Caki2 (cell line): ENCODE data around the gene GRIP2. TPM values are rescaled to one million over a fixed set of nuclear protein-coding genes. Genes with fewer than 3 reads are reported as not detected.

Experiments
- DNase-seq: peaks from one replicate; pipeline ENCODE4 v3.0.0-alpha.2; 2015; ENCODE audit warnings: low read depth
- in situ Hi-C: cut with HindIII; loops from 2 replicates; pipeline ENCODE4 v1.10.0; 2016; ENCODE audit warnings: low sequenced_read_pairs, low pct_unique_long_range_greater_than_20kb, mixed read lengths
- total RNA-seq: library from RNA; depleted of rRNA; stranded (reverse); fragments of >200 nt; shearing (Covaris generic); gene quantifications from 2 replicates; pipeline ENCODE4 v1.2.3, GENCODE V29; 2014; ENCODE audit warnings: low replicate concordance; rRNA removed

The GRIP2 gene
- 0.68 TPM in 1 of 2 replicates, not detected in the other for total RNA-seq

- DNase-seq: no peak
- in situ Hi-C loops: no loop called here
Measured at GRCh38 chr3:14539742-14540491, at the start of gene GRIP2. TSS of gene GRIP2 (minus strand) at chr3:14540342. CDS start at chr3:14540308, 34 bp downstream.

- DNase-seq: no peak
- in situ Hi-C loops: no loop called here
Measured at GRCh38 chr3:14588425-14589112, 48.4 kb upstream of the GRIP2 start.

GRCh38 chr3:14587740-14588360 is 47.7 kb upstream of the GRIP2 start:
- peak; percentile 54 for DNase-seq

GRCh38 chr3:14586611-14587010 is 46.5 kb upstream of the GRIP2 start:
- in situ Hi-C loops: no loop called here
- DNase-seq: no peak

More at GRCh38 chr3:14587740-14588360, 47.7 kb upstream of the GRIP2 start:
- in situ Hi-C loops: no loop called here

GRCh38 chr3:14583548-14584091 is 43.5 kb upstream of the GRIP2 start:
- no peak for DNase-seq
- in situ Hi-C loops: no loop called here

- DNase-seq: no peak
- in situ Hi-C loops: no loop called here
Measured at GRCh38 chr3:14582045-14582410, 41.9 kb upstream of the GRIP2 start.

GRCh38 chr3:14581334-14582044 is 41.3 kb upstream of the GRIP2 start:
- in situ Hi-C loops: no loop called here
- no peak for DNase-seq

- in situ Hi-C loops: no loop called here
- DNase-seq: no peak
Measured at GRCh38 chr3:14577897-14578296, 37.8 kb upstream of the GRIP2 start.

- in situ Hi-C loops: no loop called here
- DNase-seq: no peak
Measured at GRCh38 chr3:14576163-14576562, 36.0 kb upstream of the GRIP2 start.

- DNase-seq: no peak
- in situ Hi-C loops: no loop called here
Measured at GRCh38 chr3:14574183-14574582, 34.0 kb upstream of the GRIP2 start.

- DNase-seq: no peak
- in situ Hi-C loops: no loop called here
Measured at GRCh38 chr3:14573706-14574105, 33.6 kb upstream of the GRIP2 start.

GRCh38 chr3:14570864-14571263 is 30.7 kb upstream of the GRIP2 start:
- in situ Hi-C loops: no loop called here
- DNase-seq: no peak

- in situ Hi-C loops: no loop called here
- DNase-seq: no peak
Measured at GRCh38 chr3:14570089-14570488, 29.9 kb upstream of the GRIP2 start.

GRCh38 chr3:14569474-14570000 is 29.4 kb upstream of the GRIP2 start:
- no peak for DNase-seq
- in situ Hi-C loops: no loop called here

GRCh38 chr3:14568269-14568668 is 28.1 kb upstream of the GRIP2 start:
- in situ Hi-C loops: no loop called here
- DNase-seq: no peak

GRCh38 chr3:14566812-14567211 is 26.7 kb upstream of the GRIP2 start:
- no peak for DNase-seq
- in situ Hi-C loops: no loop called here

GRCh38 chr3:14565868-14566588 is 25.9 kb upstream of the GRIP2 start:
- in situ Hi-C loops: no loop called here
- no peak for DNase-seq

- DNase-seq: no peak
- in situ Hi-C loops: no loop called here
Measured at GRCh38 chr3:14564741-14565140, 24.6 kb upstream of the GRIP2 start.
